GM11168 (cell line): ENCODE measurements around the gene FLNA.
"Not testable (repeated sequence)": the region's sequence is repeated elsewhere in the genome, so short reads cannot be mapped to it uniquely, and the experiment has no call there.

Source experiments
- in situ Hi-C: fragments of 300-500 bp; cut with MboI; formaldehyde crosslinking; loops from one replicate; pipeline ENCODE4 v1.12.0; 2022; ENCODE audit warnings: low sequenced_read_pairs; ENCODE audit not compliant: unreplicated experiment

The FLNA gene

DNA sequence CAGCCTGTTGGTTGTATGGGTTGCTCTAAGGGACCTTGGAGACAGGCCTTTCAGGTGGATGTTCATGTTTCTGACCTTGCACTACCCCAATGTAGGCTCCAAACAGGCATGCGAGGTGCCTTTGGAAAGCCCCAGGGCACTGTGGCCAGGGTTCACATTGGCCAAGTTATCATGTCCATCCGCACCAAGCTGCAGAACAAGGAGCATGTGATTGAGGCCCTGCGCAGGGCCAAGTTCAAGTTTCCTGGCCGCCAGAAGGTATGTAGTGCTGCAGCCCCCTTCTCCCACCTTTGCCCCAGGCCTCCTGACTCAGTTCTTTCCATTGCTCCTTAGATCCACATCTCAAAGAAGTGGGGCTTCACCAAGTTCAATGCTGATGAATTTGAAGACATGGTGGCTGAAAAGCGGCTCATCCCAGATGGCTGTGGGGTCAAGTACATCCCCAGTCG is 26.0 kb upstream of the FLNA start:
- in situ Hi-C loops: not testable (repeated sequence)

GRCh38 chrX:154399527-154400368 is 25.3 kb upstream of the FLNA start:
- in situ Hi-C loops: no loop called here

DNA sequence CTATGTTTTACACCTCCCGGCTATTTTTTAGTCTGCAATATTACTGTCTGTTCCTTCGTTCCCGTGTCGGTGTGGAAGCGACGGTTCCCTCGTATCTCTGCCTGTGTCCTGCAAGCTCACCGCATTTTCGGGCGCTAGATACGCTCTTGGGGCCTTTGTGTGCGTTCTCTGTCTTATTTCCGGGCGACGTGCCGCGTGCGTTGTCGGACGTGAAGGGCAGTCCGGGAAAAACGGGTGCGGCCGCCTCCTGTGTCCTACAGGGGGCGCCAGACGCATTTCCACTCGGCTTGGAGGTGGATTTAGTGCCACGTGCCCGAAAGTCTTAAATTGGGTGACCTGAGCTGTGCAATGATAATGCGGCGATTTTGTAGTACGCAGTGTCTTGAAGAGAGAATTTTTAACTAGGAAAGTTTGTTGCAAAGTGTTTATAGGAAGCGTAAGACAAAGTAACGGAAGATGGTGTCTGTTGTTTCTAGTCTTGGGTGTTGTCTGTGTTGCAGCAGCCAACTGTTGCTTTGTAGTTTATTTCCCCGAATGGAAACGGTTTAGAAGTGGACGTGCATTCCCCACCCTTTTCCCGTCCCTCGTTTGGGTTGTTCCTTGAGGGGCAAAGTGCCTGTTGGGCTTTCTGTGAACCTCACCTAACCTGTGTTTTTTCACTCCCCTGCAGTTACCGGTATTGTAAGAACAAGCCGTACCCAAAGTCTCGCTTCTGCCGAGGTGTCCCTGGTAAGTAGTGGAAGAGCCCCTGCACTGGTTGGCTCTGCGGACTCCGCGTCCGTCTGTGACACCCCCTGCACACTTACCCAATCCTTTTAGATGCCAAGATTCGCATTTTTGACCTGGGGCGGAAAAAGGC is 24.5 kb upstream of the FLNA start:
- in situ Hi-C loops: no loop called here

DNA sequence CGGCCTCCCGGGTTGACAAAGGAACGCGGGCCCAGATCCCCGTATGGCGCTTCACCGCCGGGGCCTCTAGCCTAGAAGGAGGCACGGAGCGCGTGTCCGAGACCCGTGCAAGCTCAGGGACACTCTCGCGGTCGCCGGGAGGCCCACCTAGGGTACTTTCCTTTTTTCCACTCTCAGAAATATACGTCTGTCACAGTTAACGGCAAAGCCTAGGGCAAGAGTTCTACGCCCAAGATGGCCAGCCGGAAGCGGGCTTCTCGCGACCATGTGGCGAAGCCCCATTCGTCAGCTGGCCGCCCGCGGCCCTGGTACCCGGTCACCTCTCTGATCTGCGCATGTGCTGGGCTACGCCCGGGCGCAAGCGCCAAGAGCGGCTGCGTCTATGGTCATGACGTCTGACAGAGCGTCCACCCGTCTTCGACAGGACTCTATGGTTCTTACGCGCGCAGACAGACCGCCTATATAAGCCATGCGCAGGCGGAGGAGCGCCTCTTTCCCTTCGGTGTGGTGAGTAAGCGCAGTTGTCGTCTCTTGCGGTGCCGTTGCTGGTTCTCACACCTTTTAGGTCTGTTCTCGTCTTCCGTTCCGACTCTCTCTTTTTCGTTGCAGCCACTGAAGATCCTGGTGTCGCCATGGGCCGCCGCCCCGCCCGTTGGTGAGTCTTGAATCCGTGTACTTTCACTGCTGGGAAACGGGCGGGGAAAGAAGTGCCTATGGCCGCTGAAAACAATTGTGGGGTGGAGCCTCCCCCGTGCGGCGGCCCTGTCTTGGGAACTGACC is 23.6 kb upstream of the FLNA start, which contains the start of gene RPL10:
Gene RPL10 (plus strand): TSS at position 490 of the 780 bp plus-strand sequence. CDS start 143 bp downstream, at position 633.
- in situ Hi-C loops: no loop called here

DNA sequence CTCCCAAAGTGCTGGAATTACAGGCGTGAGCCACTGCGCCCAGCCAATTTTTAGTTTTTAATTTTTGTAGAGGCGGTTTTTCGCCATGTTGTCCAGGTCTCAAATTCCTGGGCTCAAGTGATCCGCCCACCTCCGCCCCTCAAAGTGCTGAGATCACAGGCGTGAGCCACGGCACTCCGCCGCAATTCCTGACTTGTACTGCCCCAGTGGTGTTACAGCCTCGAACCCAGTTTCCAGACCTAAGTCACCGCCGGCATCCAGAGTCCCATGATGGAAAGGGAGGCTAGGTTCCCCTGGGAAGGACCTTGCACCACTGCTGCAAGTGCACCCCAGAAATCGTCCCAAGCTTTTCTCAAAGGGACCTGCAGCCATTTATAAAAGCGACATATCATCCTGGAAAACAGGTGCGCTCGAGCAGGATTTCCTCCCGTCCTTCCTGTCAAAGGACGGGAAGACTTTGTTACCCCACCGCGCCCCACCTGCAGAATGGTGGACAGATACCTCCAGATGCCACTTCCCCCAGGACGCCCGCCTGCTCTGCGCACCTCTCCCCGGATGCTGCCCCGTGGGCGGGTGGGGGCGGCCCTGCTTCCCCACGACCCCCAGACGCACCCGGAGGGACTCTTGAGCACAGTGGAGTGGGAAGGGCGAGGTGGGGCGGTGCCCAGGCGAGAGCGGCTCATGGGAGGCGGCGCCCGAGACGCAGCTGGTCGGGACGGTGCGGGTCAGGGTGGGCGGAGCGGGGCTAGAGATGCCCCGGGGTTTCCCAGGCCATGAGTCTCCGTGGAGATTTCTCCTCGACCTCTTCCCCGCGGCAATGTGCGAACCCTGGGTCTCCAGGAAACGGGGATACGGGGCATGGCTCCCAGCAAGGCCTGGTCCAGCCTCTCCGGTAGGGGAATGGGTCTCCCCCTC is 22.8 kb upstream of the FLNA start:
- in situ Hi-C loops: no loop called here

- in situ Hi-C loops: not testable (repeated sequence)
Measured at GRCh38 chrX:154396363-154396762, 21.9 kb upstream of the FLNA start.

- in situ Hi-C loops: not testable (repeated sequence)
Measured at GRCh38 chrX:154389812-154390747, 15.6 kb upstream of the FLNA start.

- in situ Hi-C loops: not testable (repeated sequence)
Measured at GRCh38 chrX:154388649-154389048, 14.2 kb upstream of the FLNA start.

GRCh38 chrX:154388094-154388493 is 13.7 kb upstream of the FLNA start:
- in situ Hi-C loops: not testable (repeated sequence)

DNA sequence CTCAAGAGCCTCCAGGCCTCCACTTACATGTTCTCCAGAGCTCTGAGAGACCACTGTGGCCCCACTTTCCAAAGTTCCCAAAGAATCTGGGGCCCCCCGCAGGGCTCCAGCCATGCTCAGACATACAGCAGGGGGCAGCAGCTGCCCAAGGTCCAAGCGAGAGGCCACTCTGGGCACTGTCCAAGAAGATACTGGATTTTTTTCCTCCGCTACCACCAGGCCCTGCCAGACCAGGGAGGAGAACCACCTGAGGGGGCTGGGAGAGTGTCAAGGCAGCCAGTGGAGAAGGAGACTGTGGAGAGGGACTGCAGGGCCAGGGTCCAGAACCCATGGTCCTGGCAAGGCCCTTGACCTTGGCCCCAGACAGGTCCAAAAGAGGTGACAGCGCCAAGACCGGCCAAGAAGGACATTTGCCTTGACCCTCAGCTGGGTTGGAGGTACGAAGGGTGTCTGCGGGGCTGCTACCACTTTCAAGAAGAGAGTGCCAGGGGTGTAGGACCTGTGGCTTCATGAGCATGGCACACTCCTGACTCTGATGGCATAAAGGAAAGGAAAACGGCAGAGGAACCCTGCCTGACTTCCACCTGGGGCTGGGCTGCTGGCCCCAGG is 10.0 kb upstream of the FLNA start:
- in situ Hi-C loops: no loop called here

DNA sequence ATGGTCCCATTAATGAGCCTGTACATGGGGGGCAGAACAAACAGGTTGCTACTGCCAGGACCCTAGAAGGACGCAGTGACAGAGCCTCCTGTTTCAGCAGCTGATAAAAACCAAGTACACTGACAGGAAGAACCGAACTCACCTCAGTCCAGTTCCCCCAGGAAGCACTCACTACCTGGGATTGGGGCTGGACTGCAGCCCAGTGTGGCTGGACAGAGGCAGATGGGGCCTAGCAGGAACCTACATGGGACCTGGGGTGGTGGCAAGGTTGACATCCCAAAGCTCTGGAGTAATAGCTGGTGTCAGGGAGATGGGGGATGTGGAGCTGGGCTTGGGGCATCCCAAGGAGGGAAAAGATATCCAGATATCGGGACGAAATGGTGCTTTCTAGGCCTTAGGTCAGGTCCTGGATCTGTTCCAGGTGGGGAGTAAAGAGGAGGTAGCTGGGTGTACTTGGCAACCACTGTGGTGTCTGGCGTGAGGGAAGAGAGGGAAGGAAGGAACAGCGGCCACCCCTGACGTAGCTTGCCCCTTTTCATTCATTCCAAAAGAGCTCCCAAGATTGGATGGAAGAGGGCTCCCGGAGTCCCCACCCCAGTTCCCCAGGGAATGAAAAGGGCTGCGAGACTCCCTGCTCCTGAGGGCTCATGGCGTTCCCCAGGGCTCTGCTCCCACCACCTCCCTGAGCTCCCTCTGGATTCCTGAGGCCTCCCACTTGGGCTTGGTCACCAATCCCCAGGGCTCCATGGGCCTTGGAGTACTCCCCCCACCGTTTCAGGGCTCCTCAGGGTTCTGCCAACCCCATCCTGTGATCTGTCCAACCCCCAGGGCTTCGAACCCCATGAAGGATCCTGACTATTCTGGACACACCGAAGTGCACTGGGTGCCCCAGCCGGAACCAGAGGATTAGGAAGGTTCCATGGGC is 9.2 kb upstream of the FLNA start:
- in situ Hi-C loops: no loop called here

- in situ Hi-C loops: no loop called here
Measured at GRCh38 chrX:154382483-154383069, 8.1 kb upstream of the FLNA start.

- in situ Hi-C loops: no loop called here
Measured at GRCh38 chrX:154381271-154381670, 6.8 kb upstream of the FLNA start.

- in situ Hi-C loops: no loop called here
Measured at GRCh38 chrX:154380787-154381186, 6.4 kb upstream of the FLNA start.

DNA sequence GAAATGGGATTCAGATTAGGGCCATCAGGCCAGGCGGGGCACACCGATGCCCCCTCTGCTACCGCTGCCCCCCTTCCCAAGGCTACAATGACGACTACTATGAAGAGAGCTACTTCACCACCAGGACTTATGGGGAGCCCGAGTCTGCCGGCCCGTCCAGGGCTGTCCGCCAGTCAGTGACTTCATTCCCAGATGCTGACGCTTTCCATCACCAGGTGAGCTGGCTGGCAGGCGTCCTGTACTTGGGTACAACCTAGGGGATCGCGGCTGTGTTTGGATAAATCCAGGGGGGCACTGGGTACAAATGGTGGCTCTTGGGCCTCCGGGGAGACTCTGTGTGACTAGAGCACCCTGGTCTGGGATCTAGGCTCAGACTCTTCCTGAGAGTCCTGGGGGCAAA is 5.7 kb upstream of the FLNA start:
- in situ Hi-C loops: no loop called here

DNA sequence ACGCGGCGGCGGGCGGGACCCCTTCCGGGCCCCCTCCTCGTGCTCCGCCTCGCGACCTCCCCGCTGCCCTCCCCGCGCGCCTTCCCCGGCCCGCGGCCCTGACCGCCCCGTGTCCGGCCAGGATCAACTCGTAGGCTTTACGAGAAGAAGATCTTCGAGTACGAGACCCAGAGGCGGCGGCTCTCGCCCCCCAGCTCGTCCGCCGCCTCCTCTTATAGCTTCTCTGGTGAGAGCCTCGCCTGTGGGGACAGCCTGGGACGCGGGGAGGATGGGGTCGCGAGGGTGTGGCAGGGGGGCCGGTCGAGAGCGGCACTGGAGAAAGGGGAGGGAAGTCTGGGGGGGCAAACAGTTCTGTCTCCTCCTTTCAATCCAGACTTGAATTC is 5.1 kb upstream of the FLNA start:
- in situ Hi-C loops: no loop called here
